Activated CD8-positive, alpha-beta memory T cell treated with anti-CD3 and anti-CD28 coated beads, Interleukin-2, amount 50 U/mL, for 1 hour (primary cell): ENCODE measurements around the gene SLC1A1.

ENCODE experiments used
- DNase-seq: peaks from one replicate; pipeline ENCODE4 v3.0.0-alpha.2; 2020; ENCODE audit errors: extremely low read depth

SLC1A1 gene

GRCh38 chr9:4617752-4618151 is 127.5 kb downstream of the SLC1A1 start:
- no peak for DNase-seq

GRCh38 chr9:4618700-4619099 is 128.4 kb downstream of the SLC1A1 start:
- DNase-seq: no peak

GRCh38 chr9:4620057-4620765 is 129.9 kb downstream of the SLC1A1 start:
- no peak for DNase-seq

- DNase-seq: no peak
Observed at GRCh38 chr9:4620881-4621555, 130.8 kb downstream of the SLC1A1 start.

- DNase-seq: no peak
Observed at GRCh38 chr9:4622016-4622415, 131.7 kb downstream of the SLC1A1 start.

- DNase-seq: no peak
Observed at GRCh38 chr9:4630836-4631235, 140.6 kb downstream of the SLC1A1 start.
